Measurements from ENCODE around the gene PTBP3.

PTBP3 gene

GRCh38 chr9:112361601-112362000 is 28.2 kb upstream of the PTBP3 start:
- H3K4me3 ChIP-seq (ENCODE audit: low read depth in 1 of 2, low read length in 1 of 2), result no peak overlapping the region
- no peaks in the 10 kb centered on the region for H3K27me3 ChIP-seq
- no peaks in the 10 kb centered on the region for H3K36me3 ChIP-seq
- peaks cover 0 to 5% of the 10 kb centered on the region in 2 experiments for H3K4me1 ChIP-seq (ENCODE audit: control insufficient read depth in 1 of 2, insufficient read depth in 1 of 2, low read depth in 1 of 2, low read length in 1 of 2)
- no peak overlapping the region for H3K27ac ChIP-seq
- H3K9me3 ChIP-seq, result no peaks in the 10 kb centered on the region
- TF ChIP-seq CTCF (IDR thresholded peaks at IDR 0.05), result peak; percentile 62

DNA sequence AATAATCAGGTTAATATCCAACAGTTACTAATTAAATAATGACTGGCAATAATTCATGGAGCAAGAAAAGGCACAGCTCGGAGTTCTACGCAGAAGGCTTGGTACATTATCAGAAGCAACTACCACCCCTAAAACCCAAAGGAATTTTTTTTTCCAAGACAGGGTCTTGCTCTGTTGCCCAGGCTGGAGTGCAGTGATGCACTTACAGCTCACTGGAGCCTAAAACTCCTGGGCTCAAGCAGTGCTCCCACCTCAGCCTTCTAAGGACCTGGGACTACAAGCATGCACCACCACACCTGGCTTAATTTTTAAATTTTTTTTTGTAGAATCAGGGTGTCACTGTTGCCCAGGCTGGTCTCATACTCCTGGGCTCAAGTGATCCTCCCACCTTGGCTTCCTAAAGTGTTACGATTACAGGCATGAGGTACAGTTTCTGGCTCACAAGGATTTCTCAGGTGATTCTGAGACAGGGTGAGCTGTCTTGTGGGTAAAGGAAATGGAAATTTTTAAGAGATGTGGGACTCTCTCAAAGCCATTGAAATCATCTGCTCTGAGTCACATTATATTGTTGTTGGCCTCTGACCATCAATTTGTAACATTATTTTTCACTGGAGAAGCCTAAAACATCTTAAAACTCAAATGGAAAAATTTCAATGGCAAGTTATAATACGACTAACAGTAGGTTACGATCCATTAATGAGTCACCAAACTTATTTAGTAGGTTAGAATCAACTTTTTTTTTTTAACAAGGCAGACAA is 26.8 kb upstream of the PTBP3 start:
- H3K27ac ChIP-seq, result no peak overlapping the region
- no peaks in the 10 kb centered on the region for H3K27me3 ChIP-seq
- H3K4me1 ChIP-seq (ENCODE audit: control insufficient read depth in 1 of 2, insufficient read depth in 1 of 2, low read depth in 1 of 2, low read length in 1 of 2), result peaks cover 7 to 18% of the 10 kb centered on the region in 2 experiments
- no peaks in the 10 kb centered on the region for H3K9me3 ChIP-seq
- H3K36me3 ChIP-seq, result no peaks in the 10 kb centered on the region
- H3K4me3 ChIP-seq (ENCODE audit: low read depth in 1 of 2, low read length in 1 of 2), result no peak overlapping the region
- TF ChIP-seq CTCF (IDR thresholded peaks at IDR 0.05), result no peak

- Histone ChIP-seq H3K4me1 (ENCODE audit: control insufficient read depth in 1 of 2, insufficient read depth in 1 of 2, low read depth in 1 of 2, low read length in 1 of 2) (peaks cover 10 to 16% of the 10 kb centered on the region in 2 experiments), H3K27ac (peak overlapping the region; percentile 48), H3K27me3 (no peaks in the 10 kb centered on the region), H3K9me3 (no peaks in the 10 kb centered on the region), H3K4me3 (ENCODE audit: low read depth in 1 of 2, low read length in 1 of 2) (no peak overlapping the region), H3K36me3 (no peaks in the 10 kb centered on the region)
- no peak for TF ChIP-seq CTCF (IDR thresholded peaks at IDR 0.05)
These were observed 22.0 kb upstream of the PTBP3 start for GRCh38 chr9:112355427-112355897.

GRCh38 chr9:112354081-112354743 is 20.8 kb upstream of the PTBP3 start:
- no peaks in the 10 kb centered on the region for H3K36me3 ChIP-seq
- no peaks in the 10 kb centered on the region for H3K9me3 ChIP-seq
- H3K27me3 ChIP-seq, result no peaks in the 10 kb centered on the region
- no peak overlapping the region for H3K27ac ChIP-seq
- H3K4me1 ChIP-seq (ENCODE audit: control insufficient read depth in 1 of 2, insufficient read depth in 1 of 2, low read depth in 1 of 2, low read length in 1 of 2), result peaks cover 10 to 16% of the 10 kb centered on the region in 2 experiments
- H3K4me3 ChIP-seq (ENCODE audit: low read depth in 1 of 2, low read length in 1 of 2), result no peak overlapping the region
- no peak for TF ChIP-seq CTCF (IDR thresholded peaks at IDR 0.05)

DNA sequence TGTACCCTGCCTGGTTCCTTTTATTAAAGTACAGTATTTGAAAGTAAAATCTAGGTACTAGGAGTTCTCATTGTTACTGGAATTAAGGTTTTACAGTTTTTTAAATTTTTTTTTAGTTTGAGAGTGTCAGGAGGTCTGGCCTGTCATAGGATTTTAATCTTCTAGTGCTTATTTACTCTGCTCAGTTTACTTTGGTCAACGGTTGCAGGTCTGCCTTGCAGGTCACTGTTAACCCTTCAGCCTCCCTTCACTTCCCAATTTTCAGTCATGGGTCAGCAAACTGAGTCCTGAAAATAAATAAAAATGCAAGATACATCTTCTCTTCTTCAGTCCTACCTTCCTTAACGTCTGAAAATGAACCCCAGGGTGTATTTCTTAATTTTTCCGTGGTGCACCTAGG is 18.8 kb upstream of the PTBP3 start:
- Histone ChIP-seq H3K4me3 (ENCODE audit: low read depth in 1 of 2, low read length in 1 of 2) (no peak overlapping the region), H3K4me1 (ENCODE audit: control insufficient read depth in 1 of 2, insufficient read depth in 1 of 2, low read depth in 1 of 2, low read length in 1 of 2) (peaks cover 16% of the 10 kb centered on the region in 2 experiments), H3K27me3 (no peaks in the 10 kb centered on the region), H3K27ac (no peak overlapping the region), H3K36me3 (no peaks in the 10 kb centered on the region), H3K9me3 (no peaks in the 10 kb centered on the region)
- TF ChIP-seq CTCF (IDR thresholded peaks at IDR 0.05), result no peak
